Measurements from ENCODE around the gene KLHL40.
A peak's percentile ranks its signal among the peaks of the same experiment; 100 is the strongest.

KLHL40 gene

GRCh38 chr3:42685363-42685881 is at the start of gene KLHL40:
Gene KLHL40 (plus strand): TSS chr3:42685537. CDS start chr3:42685619, 82 bp downstream.
- no peak for DNase-seq

- DNase-seq = no peak
These were observed 48.3 kb upstream of the KLHL40 start for GRCh38 chr3:42637001-42637400.

GRCh38 chr3:42638339-42638842 is 46.9 kb upstream of the KLHL40 start:
- no peak for DNase-seq

GRCh38 chr3:42639192-42639591 is 46.1 kb upstream of the KLHL40 start:
- no peak for DNase-seq

GRCh38 chr3:42640129-42640528 is 45.2 kb upstream of the KLHL40 start:
- DNase-seq = no peak

GRCh38 chr3:42640771-42641370 is 44.5 kb upstream of the KLHL40 start:
- DNase-seq = no peak

GRCh38 chr3:42647821-42648459 is 37.4 kb upstream of the KLHL40 start:
- DNase-seq = no peak

GRCh38 chr3:42649006-42649405 is 36.3 kb upstream of the KLHL40 start:
- no peak for DNase-seq

GRCh38 chr3:42649783-42650182 is 35.6 kb upstream of the KLHL40 start:
- DNase-seq = no peak

- no peak for DNase-seq
These were observed 33.9 kb upstream of the KLHL40 start for GRCh38 chr3:42651248-42652091.

- no peak for DNase-seq
These were observed 33.1 kb upstream of the KLHL40 start for GRCh38 chr3:42652251-42652610.

GRCh38 chr3:42652611-42653302 is 32.6 kb upstream of the KLHL40 start:
- peak; percentile 80 for DNase-seq

GRCh38 chr3:42653303-42653559 is 32.1 kb upstream of the KLHL40 start:
- DNase-seq = no peak

GRCh38 chr3:42653560-42654330 is 31.6 kb upstream of the KLHL40 start, which contains the start of gene ZBTB47:
Gene ZBTB47 (plus strand): TSS chr3:42653697. CDS start chr3:42658356, 4,659 bp downstream.
- DNase-seq = peak; percentile 33

GRCh38 chr3:42654331-42655201 is 30.8 kb upstream of the KLHL40 start:
- peak; percentile 30 for DNase-seq

- no peak for DNase-seq
These were observed 29.9 kb upstream of the KLHL40 start for GRCh38 chr3:42655331-42655888.

GRCh38 chr3:42655980-42656679 is 29.2 kb upstream of the KLHL40 start:
- no peak for DNase-seq

GRCh38 chr3:42656680-42657610 is 28.4 kb upstream of the KLHL40 start:
- no peak for DNase-seq

- no peak for DNase-seq
These were observed 27.7 kb upstream of the KLHL40 start for GRCh38 chr3:42657675-42658074.
